HCT116 (cell line): ENCODE results near the gene LMAN1L.

Experiments
- EGR1 ChIP-seq: IDR thresholded peaks from 2 replicates; pipeline ENCODE4 v1.6.1; 2012; ENCODE audit warnings: low read depth
- ELF1 ChIP-seq: IDR thresholded peaks from 2 replicates; pipeline ENCODE4 v1.6.1; 2012; ENCODE audit warnings: low read depth, borderline replicate concordance
- EZH2 ChIP-seq: fragments of 200-600 bp; sonication (generic); IDR thresholded peaks from 2 replicates; pipeline ENCODE4 v1.6.1; 2017; ENCODE audit warnings: antibody characterized with exemption, mixed run types
- EZH2phosphoT487 ChIP-seq: fragments of 200-600 bp; IDR thresholded peaks from 2 replicates; pipeline ENCODE4 v1.6.1; 2018; ENCODE audit warnings: antibody characterized with exemption, borderline replicate concordance
- JUND ChIP-seq: IDR thresholded peaks from 2 replicates; pipeline ENCODE4 v1.6.1; 2012
- MAX ChIP-seq: IDR thresholded peaks from 2 replicates; pipeline ENCODE4 v1.6.1; 2012
- POLR2A ChIP-seq: IDR thresholded peaks from 2 replicates; pipeline ENCODE4 v1.7.0; 2011; ENCODE audit warnings: borderline replicate concordance; ENCODE audit not compliant: insufficient read depth, insufficient read length; ENCODE audit errors: extremely low read depth
- POLR2AphosphoS5 ChIP-seq: IDR thresholded peaks from 2 replicates; pipeline ENCODE4 v1.6.1; 2011; ENCODE audit warnings: mild to moderate bottlenecking, low read depth, low read length, moderate library complexity
- RAD21 ChIP-seq: IDR thresholded peaks from 2 replicates; pipeline ENCODE4 v1.6.1; 2012; ENCODE audit warnings: low read depth, mild to moderate bottlenecking
- ZFX ChIP-seq: fragments of 450-650 bp; IDR thresholded peaks from 2 replicates; pipeline ENCODE4 v1.6.1; 2017
- ZNF274 ChIP-seq: fragments of 200-500 bp; sonication (Bioruptor generic); IDR thresholded peaks from 2 replicates; pipeline ENCODE4 v1.6.1; 2014; ENCODE audit warnings: mild to moderate bottlenecking, low read depth, low read length, inconsistent platforms
- TF ChIP-seq, protein P1 (sequence below), 3 experiments: fragments of 200-600 bp in 1 of 3; sonication (generic) in 1 of 3; IDR thresholded peaks in 2 of 3; conservative IDR thresholded peaks in 1 of 3; 2 replicates each; pipeline ENCODE4 v1.5.1; 2012 to 2017; ENCODE audit warnings: low read depth in 2 of 3, low read length in 2 of 3, antibody characterized with exemption in 1 of 3, borderline replicate concordance in 1 of 3, control low read depth in 1 of 3, mild to moderate bottlenecking in 1 of 3, mixed read lengths in 1 of 3, mixed run types in 1 of 3, moderate library complexity in 1 of 3; ENCODE audit not compliant: insufficient read depth in 1 of 3
- TF ChIP-seq, protein P2 (sequence below): IDR thresholded peaks from 2 replicates; pipeline ENCODE4 v1.6.1; 2012

DNA sequence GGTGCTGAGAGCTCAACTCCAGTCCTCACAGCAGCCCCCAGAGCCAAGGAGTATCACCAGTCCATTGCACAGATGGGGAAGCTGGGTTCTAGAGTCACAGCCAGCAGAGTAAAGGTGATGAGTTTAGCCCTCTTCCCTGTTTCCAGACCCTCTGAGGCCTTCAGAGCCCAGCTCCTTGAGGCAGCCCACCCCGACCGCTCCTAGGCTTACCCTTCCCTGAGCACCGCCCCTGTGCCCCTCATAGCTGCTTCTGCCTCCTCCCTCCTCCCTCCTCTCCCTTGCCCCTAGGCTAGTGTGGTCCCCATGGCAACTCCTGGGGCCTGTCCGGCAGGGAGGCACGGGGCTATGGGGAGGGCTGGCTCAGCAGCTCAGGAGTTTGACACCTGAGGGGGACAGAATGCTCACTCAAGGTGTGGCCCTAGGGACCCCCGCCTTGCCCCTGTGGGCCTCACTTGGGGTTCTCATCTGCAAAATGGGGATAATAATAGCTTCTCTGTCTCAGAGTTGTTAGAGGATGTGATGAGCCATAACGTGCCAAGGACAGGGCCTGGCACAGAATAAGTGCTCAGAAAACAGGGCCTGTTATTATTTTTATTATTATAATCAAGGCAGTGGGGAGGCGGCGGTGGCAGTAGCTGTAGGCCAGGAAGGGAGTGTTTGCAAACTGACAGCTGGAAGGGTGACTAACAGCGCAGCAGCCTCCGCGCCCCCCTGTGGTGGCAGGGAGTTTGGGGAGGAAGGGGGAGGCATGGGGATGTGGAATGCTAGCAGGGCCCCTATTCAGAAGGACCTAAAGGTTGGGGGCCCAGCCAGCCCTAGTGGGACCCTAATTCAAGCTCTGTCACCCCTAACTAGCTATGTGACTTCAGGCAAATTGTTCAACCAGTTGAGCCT is 19.3 kb upstream of the LMAN1L start:
- TF ChIP-seq EZH2 (no peak), POLR2AphosphoS5 (no peak), JUND (no peak), ZFX (no peak), ELF1 (no peak), ZNF274 (no peak), MAX (no peak), EZH2phosphoT487 (no peak), POLR2A (no peak), RAD21 (no peak), EGR1 (no peak)
- TF ChIP-seq, protein P1, sequence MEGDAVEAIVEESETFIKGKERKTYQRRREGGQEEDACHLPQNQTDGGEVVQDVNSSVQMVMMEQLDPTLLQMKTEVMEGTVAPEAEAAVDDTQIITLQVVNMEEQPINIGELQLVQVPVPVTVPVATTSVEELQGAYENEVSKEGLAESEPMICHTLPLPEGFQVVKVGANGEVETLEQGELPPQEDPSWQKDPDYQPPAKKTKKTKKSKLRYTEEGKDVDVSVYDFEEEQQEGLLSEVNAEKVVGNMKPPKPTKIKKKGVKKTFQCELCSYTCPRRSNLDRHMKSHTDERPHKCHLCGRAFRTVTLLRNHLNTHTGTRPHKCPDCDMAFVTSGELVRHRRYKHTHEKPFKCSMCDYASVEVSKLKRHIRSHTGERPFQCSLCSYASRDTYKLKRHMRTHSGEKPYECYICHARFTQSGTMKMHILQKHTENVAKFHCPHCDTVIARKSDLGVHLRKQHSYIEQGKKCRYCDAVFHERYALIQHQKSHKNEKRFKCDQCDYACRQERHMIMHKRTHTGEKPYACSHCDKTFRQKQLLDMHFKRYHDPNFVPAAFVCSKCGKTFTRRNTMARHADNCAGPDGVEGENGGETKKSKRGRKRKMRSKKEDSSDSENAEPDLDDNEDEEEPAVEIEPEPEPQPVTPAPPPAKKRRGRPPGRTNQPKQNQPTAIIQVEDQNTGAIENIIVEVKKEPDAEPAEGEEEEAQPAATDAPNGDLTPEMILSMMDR (IDR thresholded peaks at IDR 0.05 in 2 of 3, conservative IDR thresholded peaks at IDR 0.05 in 1 of 3; ENCODE audit: borderline replicate concordance in 1 of 3, insufficient read depth in 1 of 3, low read depth in 2 of 3, low read length in 2 of 3): no peak
- TF ChIP-seq, protein P2, sequence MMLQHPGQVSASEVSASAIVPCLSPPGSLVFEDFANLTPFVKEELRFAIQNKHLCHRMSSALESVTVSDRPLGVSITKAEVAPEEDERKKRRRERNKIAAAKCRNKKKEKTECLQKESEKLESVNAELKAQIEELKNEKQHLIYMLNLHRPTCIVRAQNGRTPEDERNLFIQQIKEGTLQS: no peak
